Stimulated activated CD8-positive, alpha-beta memory T cell treated with anti-CD3 and anti-CD28 coated beads, Interleukin-7, amount 100 ng/mL, for 4 hours (primary cell): Measurements from ENCODE around the gene FMN2.

Experiments
- DNase-seq, 2 donors: peaks; one replicate each; pipeline ENCODE4 v3.0.0-alpha.2; 2020; ENCODE audit warnings: low read depth in 2 of 2

FMN2 gene

DNA sequence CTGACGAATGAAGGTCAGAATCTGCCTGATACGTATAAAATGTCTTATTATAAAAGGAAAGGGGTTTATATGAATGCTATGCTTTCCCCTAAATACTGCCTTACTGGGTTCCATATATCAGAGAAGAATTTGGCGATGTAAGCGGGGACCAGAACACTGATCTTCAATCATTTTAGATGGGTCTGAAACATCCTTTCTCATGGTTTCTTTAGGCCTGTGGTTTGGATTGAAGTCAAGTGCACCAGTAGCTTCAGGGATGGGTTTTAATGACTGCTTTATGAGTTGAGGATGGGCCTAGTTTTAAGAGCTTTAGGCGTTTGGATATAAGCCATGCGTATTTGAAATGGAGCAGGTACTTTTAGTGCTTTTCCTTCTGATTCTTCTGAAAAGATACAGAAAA lies 6.9 kb downstream of the FMN2 start:
- DNase-seq = no peak

DNA sequence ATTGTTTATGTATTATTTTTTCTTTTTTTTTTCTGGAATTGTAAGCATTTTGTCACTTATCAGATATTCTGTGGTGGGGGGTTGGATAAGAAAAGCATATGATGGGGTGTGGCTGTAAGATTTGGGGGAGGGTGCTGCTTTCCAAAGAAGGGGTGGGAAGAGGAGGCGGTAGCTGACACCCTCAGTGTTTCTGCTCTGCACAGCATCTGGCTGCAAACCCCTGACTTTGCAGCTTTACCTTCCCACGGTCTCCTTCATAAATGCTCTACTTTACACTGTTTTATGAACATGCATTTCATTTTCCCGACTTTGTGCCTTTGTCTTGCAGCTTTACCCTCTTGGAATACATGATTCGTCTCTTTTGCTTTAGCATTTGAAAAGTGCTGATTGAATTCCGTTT lies 7.6 kb downstream of the FMN2 start:
- no peak for DNase-seq

DNA sequence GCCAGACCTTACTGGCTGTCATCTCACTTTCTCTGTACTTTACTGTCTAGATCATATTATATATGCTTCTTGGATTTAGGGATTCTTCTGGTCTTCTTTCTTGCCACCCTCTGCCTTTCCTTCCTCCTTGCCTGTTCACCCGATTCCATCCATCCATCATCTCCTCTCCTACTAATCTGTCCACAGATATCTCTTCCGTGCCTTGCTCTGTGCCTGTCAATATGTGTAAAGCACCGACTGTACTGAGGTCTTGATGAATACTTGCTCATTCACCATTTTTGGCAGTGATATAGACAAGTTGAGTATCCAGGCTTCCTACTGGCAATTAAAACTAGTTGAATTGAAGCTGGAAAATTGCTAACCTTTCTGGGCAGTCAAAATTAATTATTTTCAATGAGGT lies 8.1 kb downstream of the FMN2 start:
- DNase-seq = no peak

DNA sequence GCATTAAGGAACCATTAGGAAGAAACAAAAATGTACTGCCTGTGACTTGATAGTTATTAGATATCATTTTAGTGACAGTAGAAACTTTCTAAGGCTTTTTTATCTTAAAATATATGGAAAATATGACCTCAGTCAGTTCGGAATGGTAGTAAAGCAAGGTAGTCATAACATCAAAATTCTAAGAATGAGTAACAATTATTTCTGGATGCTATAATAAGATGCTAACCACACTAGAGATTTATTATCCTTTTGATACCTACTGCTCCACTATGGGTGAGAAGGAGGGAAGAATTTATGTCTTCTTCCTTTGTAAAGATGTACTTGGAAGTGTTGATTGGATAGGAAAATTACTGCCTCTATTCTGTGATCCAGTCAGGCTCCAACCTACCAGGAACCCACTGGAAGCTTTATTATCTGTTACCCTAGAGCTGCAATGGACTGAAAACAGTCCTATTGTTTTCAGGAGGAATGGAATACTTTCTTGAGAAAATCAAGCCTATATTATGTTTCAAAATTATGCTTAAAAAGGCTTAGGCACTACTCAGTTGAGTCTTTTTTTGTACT lies 8.8 kb downstream of the FMN2 start:
- no peak for DNase-seq

DNA sequence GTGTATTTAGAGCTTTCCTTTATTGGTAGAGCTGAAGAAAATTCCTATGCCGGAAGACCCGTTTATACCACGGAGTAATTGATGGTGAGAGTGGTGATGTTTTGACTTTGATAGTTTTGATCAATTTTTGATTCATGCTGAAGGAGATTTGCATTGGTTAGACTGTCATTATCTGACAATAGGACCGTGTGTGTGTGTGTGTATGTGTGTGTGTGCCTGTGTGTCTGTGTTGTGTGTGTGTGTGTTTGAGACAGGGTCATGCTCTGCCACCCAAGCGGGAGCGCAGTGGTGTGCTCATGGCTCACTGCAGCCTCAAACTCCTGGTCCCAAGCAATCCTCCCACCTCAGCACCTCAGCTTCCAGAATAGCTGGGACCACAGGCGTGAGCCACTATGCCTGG lies 9.6 kb downstream of the FMN2 start:
- no peak for DNase-seq

DNA sequence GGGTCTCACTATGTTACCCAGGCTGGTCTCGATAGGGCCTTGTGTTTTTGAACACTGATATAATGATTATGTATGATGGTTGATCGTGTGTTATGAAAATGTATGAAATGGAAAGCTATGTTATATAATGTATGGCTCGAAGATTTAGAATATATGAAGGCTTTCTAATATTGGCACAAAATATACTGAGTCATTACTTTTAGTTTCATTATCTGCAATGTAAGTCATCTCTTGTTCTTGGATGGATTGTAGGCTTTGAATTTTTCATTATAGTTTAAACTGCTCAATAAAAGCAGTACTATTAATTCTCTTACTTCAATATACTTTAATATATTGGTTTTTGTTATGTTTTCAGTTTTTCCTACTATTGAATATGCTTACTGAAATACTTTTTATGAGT lies 10.1 kb downstream of the FMN2 start:
- DNase-seq = no peak

DNA sequence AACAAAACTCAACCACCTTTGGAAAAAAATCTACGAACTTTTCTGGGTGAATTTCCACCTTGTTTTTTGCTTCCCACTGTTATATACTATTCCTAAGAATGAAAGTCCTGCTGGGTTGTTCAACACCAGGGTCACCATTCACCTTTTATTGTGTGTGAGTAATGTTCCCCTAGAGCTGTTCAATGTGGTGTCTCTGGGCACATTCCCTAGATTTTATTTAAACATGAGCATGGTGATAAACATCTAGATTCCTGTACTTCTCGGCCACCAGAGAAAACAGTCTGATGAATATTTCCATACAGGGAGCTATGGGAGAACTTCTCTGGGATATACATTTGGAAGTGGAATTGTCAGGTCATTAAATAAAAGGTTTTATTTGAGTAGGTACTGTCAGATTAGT lies 13.0 kb downstream of the FMN2 start:
- no peak for DNase-seq

DNA sequence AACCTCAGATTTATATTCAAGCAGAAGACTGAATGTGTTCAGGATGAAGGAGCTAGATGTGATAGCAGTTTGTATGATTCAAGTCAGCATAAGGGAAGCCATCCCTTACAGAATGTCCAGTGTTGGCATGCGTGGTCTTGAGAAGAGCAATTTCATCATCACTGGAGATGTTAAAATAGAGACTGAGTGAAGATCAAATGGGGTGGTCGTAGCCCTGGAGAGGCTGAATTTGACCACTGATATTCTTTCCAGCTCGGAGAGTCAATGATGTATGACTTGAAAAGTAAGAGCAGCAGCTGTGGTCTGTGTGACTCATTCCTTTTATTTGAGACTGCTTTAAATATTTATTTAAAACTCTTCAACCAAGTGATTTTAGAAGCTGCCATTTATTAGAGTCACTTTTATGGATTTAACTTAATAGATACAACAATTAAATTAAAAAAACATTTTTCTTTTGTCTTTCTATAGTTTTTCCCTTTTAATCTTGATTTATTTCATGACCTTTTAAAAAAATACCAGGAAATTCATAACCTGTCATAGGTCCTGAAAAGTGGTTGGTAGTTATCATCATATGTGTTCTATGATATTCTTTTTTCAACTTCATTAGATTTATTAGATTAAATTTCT lies 15.5 kb downstream of the FMN2 start:
- no peak for DNase-seq

DNA sequence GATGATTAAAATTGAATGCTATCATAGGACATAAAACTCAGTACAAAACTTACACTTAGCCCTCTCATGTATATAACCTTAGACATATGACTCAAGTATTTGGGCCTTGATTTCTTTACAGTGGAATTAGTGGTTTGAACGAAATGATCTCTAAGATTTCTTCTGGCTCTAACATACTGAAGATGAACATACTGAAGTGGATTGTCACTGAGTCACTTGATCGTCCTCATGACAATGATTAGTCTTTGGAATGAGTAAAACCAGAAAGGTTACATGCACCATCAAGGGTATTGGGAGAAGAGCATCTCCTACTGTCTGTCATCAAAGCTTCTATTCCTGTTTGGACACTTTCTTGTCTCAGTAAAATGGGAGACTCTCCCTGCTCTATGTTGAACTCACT lies 17.4 kb downstream of the FMN2 start:
- no peak for DNase-seq

DNA sequence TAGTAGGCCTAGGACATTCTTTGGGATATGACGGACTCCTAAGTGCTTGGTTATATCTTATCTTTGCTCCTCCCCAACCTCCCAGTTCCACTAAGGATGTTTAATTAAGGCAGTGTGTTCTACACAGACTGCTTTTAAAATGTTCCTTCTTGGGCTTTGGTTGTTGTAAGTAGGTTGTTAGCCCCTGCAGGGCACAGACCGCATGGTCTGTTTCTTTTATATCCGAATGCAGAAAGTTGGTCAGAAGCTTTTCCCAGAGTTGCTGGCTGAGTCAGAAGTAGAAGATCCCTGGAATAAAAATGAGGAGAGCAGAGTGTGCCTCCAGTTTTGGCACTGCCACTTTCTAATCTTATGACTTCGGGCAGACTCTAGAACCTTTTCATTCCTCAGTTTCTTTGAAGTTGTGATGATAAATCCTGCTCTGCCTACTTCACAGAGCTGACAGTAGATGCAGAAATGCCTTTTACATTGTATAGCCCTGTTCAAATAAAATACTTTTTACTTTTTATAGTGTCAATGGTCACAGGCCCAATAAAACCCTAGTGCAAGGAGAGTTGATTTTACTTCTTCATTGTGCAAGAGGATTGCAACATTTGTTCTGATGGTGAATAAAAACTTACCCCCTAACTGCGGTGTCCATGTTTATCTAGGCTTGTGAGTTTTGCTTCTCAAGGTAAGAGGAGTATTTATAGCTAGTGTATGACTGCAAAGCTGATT lies 18.4 kb downstream of the FMN2 start:
- DNase-seq = no peak

DNA sequence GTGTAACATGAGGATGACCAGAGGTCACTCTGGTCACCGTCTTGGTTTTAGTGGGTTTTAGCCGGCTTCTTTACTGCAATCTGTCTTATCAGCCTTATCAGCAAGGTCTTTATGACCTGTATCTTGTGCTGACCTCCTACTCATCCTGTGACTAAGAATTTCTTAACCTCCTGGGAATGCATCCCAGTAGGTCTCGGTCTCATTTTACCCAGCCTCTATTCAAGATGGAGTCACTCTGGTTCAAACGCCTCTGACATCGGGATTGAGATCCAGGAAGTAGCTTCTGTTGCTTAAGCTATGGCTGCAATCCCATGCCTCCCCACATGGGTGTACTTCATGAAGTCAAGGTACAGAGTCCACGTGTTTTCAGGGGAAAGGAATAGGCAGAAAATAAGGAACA lies 19.9 kb downstream of the FMN2 start:
- no peak for DNase-seq

DNA sequence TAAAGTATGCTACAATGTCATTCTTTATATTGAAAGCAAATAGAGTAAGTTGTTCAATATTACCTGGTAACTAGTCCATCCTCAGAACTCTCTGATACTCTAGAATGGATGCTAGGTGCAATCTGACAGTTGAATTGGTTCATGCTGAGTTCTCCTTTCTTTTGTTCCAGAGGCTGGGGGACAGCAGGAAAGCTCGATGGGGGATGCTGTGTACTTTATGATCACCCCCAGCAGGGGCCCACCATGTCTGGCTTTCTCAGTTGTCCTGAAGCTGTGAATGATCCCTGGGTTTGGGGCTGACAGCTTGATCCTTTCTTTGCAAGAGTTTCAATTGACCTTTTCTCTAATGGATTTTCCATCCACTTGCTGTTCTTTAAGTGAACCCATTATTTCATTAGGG lies 22.5 kb downstream of the FMN2 start:
- DNase-seq = no peak

DNA sequence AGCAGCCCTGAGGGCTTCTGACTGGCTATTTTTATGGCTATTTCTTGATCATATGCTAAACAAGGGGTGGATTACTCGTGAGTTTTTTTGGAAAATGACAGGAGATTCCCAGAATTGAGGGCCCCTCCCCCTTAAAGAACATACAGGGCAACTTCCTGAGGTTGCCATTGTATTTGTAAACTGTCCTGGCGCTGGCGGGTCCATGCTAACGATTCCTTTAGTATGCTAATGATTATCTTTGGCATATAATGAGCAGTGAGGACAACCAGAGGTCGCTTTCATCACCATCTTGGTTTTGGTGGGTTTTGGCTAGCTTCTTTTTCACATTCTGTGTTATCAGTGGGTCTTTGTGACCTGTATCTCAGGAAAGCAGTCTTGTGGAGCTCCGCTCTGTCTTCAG lies 24.1 kb downstream of the FMN2 start:
- no peak for DNase-seq

DNA sequence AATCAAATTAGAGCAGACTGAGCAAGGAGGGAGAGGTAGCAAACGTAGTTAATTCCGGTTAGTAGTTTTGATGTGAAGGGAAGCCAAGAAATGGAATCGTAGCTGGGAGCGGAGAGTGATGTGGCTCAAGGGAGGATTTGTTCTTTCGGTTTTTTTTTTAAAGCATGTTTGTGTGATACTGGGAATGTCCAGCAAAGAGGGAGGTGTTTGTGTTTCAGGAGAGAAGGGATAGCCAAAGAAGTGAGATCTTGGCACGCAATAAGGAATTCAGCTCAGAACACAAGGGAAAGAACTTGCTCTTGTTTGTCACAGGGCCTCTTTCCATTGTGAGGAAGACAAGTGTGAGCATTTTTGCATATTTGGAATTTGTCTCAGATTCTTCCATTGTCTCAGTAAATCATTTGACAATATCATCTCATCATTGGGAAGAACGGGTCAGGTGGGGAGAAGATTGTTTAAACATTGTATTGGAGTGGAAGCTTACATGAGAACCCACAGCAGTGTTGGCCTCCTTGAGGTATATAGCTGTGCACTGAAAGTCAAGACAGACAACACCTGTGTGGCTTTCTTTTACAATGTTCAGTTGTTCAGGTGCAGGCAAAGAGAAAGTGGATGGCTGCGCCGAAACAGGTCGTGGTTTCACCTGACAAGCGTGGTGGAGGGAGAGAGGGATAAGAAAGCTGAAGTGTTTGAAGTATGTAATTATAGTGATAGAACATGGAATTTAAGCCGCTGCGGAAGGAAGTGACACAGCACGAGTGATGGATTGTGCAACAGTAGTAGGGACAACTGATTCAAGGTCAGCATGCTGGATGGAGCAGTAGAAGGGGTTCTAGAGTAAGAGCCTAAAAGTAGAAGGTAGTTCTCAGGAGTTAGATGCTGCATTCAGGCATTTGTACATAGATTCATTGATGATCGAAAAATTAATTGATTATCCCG lies 25.4 kb downstream of the FMN2 start:
- DNase-seq = no peak

DNA sequence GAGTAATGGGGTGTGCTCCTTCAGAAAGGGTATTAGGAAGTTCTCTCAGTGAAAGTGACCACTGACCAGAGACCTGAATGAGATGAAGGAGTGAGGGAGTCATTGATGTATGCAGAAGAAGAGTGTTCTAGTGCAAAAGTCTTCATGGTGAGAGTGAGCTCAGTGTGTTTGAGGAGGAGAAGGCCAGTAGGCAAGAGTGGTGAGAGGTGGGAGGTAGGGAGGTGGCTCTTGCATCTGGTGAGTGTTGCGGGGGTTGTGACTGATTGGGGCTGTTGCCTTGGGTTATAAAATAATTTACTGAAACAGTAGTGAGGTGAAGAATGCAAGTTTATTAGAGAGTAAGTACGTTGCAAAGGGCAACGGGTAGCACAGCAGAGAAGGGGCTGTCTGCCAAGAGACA lies 26.2 kb downstream of the FMN2 start:
- no peak for DNase-seq

DNA sequence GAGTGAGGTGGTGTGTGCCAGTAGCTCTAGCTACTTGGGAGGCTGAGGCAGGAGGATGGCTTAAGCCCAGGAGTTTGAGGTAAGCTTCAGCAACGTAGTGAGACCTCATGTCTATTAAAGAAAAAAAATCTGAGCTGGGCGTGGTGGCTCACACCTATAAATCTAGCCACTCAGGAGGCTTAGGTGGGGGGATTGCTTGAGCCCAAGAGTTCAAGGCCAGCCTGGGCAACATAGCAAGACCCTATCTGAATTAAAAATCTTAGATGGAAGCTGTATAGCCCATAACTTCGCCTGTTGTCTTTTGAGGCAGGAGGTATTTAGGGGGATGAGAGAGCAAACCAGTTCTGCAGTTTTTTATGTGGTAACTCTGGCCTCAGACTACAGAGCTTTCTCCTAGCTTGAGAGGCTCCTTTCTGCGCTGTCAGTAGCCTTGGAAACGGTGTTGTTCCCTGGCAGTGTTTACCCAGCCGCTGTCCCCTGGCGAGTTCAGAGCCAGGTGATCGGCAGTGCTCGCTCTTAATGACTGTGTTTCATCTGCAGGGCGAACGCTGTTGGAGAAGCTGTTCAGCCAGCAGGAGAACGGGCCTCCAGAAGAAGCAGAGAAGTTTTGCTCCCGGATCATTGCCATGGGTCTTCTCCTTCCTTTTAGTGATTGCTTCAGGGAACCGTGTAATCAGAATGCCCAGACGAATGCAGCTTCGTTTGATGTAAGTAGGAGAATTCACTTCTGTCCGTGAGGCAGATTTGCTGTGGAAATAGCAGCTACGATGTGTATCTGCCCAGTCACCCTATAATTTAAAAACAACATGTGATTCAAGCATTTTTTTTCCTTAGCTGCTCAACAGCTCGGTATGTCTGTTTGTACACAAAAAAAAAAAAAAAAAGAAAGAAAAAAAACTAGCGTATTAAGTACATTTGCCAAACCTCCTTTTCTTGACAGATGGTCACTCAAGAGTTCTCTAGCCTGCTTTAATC lies 31.2 kb downstream of the FMN2 start:
- DNase-seq = no peak

DNA sequence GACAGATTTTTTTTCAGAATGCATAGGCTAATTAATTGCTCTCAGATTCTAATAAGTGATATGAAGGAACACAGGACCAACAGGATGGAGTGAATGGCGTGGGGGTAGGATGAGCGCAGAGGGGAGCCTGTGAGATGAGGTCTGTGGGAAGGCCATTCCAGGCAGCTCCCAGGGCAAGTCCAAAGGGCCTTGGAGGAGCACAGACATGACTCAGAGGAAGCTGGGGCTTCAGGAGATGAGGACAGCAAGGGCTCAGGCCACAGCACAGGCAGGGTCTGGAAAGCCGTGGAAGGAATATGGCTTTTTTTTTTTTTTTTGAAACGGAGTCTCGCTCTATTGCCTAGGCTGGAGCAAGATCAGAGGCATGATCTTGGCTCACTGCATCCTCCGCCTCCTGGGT lies 35.1 kb downstream of the FMN2 start:
- no peak for DNase-seq

DNA sequence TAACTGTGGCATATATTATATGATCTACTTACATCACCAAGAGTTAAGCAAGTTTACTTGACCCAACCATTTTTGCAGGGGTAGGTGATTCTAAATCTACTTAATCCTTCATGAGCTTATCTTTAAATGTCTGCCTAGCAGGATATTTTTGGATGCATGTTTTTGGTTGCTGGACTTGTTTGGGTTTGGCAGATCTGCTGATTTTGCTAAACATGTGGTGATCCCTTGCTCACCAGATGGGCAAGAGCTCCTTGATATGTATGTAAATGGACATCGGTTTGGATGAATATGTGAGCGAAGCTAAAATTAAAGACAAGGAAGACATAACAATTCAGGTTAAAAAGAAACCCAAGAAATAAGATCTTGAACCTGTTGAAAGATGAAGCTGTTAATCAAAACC lies 36.7 kb downstream of the FMN2 start:
- no peak for DNase-seq

DNA sequence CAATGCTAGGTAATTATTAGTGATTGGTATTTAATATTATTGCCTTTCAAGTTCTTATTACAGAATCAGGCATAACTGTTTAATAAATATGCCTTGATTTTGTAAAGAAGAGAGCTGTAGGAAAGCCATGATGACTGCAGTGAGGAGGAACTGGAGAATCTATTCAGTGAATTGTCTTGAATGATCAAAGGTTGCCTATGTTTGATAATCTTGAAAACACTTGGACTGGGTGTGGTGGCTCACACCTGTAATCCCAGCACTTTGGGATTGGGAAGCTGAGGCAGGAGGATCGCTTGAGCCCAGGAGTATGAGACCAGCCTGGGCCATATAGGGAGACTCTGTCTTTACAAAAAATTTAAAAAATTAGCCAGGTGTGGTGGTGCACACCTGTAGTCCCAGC lies 42.4 kb downstream of the FMN2 start:
- no peak for DNase-seq

DNA sequence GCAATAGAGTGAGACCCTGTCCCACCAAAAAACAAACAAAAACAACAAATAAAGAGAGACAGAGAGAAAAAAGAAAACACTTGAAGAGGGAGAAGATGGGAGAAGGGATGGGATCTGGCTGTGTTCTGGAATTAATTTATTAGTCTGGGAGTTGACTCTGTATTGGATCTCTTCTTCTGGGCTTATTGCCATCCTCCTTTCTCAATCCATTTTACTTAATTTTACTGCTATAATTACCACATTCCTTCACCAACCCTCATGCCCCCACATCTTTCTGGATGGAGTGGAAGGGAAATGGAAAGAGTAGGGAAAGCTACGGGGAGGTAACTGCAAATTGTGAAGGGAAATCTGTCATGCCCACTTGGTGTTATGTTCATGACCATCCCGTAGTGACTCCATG lies 42.9 kb downstream of the FMN2 start:
- DNase-seq = no peak

DNA sequence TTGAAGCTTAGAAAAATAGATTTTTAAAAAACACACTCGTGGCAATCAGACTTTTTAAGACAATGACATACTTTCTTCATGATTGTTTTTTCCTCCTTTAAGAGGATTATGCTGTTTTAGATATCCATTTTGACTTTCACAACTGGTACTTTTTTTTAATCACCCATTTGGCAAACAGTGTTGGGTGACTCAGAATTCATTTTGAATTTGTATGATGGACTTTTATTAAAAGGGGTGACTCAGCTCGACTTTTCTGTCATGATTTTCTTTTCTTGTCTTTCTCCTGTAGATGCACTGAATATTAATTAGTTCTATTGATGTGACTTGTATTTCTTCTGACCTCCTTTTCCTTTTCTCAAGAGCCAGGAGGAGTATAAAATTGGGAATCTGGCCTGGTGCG lies 44.7 kb downstream of the FMN2 start:
- no peak for DNase-seq
